ENCODE results near the gene EMX2. TPM values are rescaled to one million over a fixed set of nuclear protein-coding genes. Genes with fewer than 3 reads are reported as not detected.
"Not testable (repeated sequence)": the region's sequence is repeated elsewhere in the genome, so short reads cannot be mapped to it uniquely, and the experiment has no call there.

EMX2 gene
- total RNA-seq, 1 donor from 2014 or later: not detected

DNA sequence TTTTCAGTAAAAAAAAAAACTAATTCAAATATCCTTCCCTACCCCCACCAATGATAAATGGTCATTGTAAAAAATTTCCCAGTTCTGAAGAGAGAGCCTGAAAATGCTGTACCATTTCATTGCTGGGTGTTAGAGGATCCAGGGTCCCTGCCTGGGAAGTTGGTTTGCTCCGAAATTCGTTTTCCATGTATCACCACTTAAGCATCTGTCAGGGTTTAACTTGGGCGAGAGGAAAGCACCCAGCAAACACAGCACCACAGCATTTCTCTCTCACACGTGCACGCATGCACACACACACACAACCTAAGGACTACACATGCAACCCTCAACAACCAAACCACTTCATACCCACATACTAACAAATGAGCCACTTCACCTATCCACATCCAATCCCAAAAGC lies 42.1 kb upstream of the EMX2 start:
- ATAC-seq (ENCODE audit: low read depth): no peak
- Mint-ChIP-seq H3K9me3 (no peaks in the 10 kb centered on the region), H3K4me1 (no peaks in the 10 kb centered on the region), H3K36me3 (ENCODE audit: low read depth) (no peaks in the 10 kb centered on the region), H3K4me3 (no peak overlapping the region), H3K27ac (no peak overlapping the region), H3K27me3 (peaks cover 21% of the 10 kb centered on the region)
- POLR2A ChIA-PET: no interaction called here
- TF ChIP-seq, protein P1, sequence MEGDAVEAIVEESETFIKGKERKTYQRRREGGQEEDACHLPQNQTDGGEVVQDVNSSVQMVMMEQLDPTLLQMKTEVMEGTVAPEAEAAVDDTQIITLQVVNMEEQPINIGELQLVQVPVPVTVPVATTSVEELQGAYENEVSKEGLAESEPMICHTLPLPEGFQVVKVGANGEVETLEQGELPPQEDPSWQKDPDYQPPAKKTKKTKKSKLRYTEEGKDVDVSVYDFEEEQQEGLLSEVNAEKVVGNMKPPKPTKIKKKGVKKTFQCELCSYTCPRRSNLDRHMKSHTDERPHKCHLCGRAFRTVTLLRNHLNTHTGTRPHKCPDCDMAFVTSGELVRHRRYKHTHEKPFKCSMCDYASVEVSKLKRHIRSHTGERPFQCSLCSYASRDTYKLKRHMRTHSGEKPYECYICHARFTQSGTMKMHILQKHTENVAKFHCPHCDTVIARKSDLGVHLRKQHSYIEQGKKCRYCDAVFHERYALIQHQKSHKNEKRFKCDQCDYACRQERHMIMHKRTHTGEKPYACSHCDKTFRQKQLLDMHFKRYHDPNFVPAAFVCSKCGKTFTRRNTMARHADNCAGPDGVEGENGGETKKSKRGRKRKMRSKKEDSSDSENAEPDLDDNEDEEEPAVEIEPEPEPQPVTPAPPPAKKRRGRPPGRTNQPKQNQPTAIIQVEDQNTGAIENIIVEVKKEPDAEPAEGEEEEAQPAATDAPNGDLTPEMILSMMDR (IDR thresholded peaks at IDR 0.05): no peak
- CTCF ChIA-PET: no interaction called here
- DNase-seq: no peak
- intact Hi-C loops (cut with micrococcal nuclease): no loop called here

DNA sequence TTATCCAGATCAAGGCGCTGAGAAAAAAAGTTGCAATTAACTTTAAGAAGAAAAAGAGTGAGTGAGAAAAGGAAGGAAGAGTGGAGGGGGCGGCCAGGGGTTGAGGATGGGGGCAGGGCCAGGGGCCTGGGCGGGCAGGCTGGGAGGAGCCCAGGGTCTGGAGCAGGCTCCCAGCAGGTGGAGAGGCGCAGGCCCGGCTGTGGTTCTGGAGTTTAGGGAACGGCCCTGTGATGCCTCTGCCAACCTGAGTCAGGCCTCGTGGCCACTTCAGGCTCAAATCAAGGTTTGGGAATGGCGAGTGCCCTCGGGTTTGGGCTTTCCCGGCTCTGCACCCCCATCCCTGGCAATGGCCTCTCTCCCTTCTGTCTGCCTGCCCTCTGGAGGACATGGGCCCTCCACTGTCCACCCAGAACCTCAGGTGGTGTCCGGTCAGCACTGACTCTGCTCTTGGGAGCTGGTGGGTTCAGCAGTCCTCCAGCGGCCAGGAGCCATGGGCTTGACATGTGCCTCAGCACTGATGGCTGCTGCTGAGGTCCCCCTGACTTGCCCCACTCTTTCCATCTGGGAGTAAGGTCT lies 41.0 kb upstream of the EMX2 start:
- CTCF ChIA-PET: no interaction called here
- no peak for DNase-seq
- Mint-ChIP-seq H3K4me3 (no peak overlapping the region), H3K27ac (no peak overlapping the region), H3K36me3 (ENCODE audit: low read depth) (no peaks in the 10 kb centered on the region), H3K4me1 (no peaks in the 10 kb centered on the region), H3K27me3 (peaks cover 12% of the 10 kb centered on the region), H3K9me3 (no peaks in the 10 kb centered on the region)
- intact Hi-C loops (cut with micrococcal nuclease): no loop called here
- POLR2A ChIA-PET: no interaction called here
- no peak for ATAC-seq (ENCODE audit: low read depth)
- TF ChIP-seq, protein P1 (IDR thresholded peaks at IDR 0.05): no peak

DNA sequence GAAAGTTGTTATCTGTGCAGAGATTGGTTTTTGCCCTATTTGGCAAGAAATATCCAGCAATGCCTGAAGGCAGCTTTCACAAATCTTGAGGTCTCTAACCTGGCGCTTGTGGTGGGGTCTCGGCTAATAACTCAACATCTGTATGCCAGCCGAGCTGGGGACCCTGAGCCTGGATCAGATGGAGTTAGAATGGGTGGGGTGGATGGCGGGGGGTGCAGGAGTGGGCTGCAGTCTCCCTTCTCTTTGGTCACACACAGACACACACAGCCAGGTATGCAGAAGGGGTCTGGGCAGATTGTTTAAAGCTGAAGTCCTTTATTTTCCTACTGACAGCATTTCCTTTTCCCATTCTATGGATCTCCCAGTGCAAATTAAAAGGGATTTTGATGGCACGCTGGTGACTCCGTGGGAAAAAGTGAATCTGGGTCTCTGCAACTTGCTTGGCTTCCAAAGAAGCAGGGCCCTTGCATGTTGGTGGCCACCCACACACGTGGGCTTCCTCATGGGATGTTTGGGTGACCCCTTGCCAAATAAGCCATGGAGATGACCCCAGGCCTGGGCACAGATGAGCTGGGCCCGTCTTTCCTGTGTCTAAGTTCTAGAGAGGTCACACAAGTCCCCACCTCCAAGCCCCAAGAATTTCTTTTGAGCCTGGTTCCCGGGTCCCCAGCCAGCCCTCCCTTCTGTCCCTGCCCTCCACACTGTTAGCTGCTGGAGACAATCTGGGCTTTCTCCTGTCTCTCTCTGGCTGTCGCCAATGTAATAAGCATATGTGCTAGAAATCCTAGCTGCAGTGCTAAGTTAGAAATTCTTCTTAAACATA lies 39.9 kb upstream of the EMX2 start:
- ChIA-PET POLR2A (no interaction called here), CTCF (no interaction called here)
- ATAC-seq (ENCODE audit: low read depth): no peak
- Mint-ChIP-seq H3K27ac (no peak overlapping the region), H3K4me1 (no peaks in the 10 kb centered on the region), H3K36me3 (ENCODE audit: low read depth) (no peaks in the 10 kb centered on the region), H3K4me3 (no peak overlapping the region), H3K9me3 (no peaks in the 10 kb centered on the region), H3K27me3 (peaks cover 10% of the 10 kb centered on the region)
- TF ChIP-seq, protein P1 (IDR thresholded peaks at IDR 0.05): no peak
- intact Hi-C loops (cut with micrococcal nuclease): no loop called here
- DNase-seq: no peak

DNA sequence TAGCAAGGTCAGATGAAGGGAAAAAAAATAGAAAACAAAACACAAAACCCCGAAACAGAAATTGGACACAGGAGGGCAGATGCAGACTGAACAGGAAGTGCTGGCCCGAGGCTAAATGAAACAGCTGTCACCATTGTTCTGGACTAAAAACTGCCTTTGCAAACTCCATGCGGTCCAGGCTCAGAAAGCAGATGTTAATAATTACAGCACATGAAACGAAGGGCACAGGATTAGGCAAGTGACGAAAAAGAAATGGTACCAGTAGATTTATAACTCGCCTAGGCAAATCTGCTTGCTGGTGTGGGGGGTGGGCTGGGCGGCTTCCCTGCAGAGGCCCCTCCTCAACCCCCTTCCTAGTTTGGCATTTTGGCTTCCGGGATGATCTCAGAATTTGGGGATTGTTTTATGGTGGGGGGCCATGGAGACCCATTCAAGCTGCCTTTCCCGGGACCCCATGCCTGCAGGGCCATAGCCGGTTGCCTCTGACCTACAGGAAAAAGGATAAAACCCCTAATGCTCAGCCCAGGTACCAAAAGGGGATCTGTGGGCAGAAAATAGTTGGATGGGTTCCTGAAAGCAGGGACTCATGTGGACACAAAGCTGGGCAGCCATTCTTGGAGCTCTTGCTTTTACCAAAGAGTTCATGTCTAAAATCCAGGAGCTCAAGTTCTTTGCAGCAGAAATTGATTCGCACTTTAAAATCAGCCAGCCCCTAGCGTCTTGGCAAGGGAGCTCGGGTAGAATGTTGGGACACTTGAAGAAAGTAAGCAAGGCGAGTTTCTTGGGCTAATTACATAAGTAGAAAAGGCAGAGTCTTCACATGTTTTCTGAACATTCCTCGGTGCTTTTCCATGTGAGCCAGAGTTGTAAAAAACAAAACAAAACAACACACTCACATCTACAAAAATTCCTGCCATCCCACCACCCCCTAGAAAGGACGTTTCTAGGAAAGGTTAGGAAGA lies 39.0 kb upstream of the EMX2 start:
- intact Hi-C loops (cut with micrococcal nuclease): no loop called here
- POLR2A ChIA-PET: no interaction called here
- peaks cover 10% of the 10 kb centered on the region for H3K27me3 Mint-ChIP-seq
- ATAC-seq (ENCODE audit: low read depth) (no peak), DNase-seq (no peak)
- TF ChIP-seq, protein P1 (IDR thresholded peaks at IDR 0.05): no peak
- H3K27ac Mint-ChIP-seq: no peak overlapping the region
- CTCF ChIA-PET: no interaction called here
- no peaks in the 10 kb centered on the region for H3K9me3 Mint-ChIP-seq
- no peak overlapping the region for H3K4me3 Mint-ChIP-seq
- H3K4me1 Mint-ChIP-seq: no peaks in the 10 kb centered on the region
- H3K36me3 Mint-ChIP-seq (ENCODE audit: low read depth): no peaks in the 10 kb centered on the region

DNA sequence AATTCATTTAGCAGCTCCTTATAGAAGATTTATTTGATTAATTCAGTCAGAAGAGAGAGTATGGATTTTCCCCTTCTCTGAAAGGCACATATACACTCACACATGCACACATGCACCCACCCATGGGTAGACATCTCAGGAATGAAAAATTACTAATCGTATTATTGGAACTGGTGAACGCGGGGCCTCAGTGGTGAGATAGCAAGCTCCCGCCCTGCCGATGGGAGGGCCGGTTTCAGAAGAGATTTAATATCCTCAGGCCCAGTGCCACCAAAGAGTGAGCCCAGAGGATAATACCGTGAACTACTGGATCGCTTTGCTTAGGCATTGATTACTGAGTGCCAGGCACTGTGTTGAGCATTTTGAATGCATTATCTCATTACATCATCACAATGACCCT lies 38.0 kb upstream of the EMX2 start:
- Mint-ChIP-seq H3K4me3 (no peak overlapping the region), H3K9me3 (no peaks in the 10 kb centered on the region), H3K27me3 (peaks cover 10% of the 10 kb centered on the region), H3K36me3 (ENCODE audit: low read depth) (no peaks in the 10 kb centered on the region), H3K27ac (no peak overlapping the region), H3K4me1 (no peaks in the 10 kb centered on the region)
- DNase-seq: no peak
- TF ChIP-seq, protein P1 (IDR thresholded peaks at IDR 0.05): no peak
- no peak for ATAC-seq (ENCODE audit: low read depth)
- ChIA-PET CTCF (no interaction called here), POLR2A (no interaction called here)
- intact Hi-C loops (cut with micrococcal nuclease): no loop called here

DNA sequence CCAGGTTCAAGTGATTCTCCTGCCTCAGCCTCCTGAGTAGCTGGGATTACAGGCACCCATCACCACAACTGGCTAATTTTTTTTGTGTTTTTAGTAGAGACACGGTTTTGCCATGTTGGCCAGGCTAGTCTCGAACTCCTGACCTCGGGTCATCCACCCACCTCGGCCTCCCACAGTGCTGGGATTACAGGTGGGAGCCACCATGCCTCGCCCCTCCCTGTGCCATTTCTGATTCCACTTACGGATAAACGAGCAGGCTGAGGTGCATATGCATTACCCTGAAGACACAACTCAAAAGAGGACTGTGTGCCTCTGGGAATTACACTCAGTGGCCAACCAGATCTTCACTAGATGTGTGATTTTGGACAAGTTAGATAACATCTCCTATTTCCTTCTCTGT lies 35.5 kb upstream of the EMX2 start:
- H3K4me1 Mint-ChIP-seq; H3K4me3 Mint-ChIP-seq; CTCF ChIA-PET; H3K27me3 Mint-ChIP-seq; DNase-seq; H3K27ac Mint-ChIP-seq; POLR2A ChIA-PET; intact Hi-C loops (cut with micrococcal nuclease); H3K9me3 Mint-ChIP-seq; H3K36me3 Mint-ChIP-seq (ENCODE audit: low read depth); ATAC-seq (ENCODE audit: low read depth): not testable (repeated sequence)

Data from activated B cell treated with CpG ODN at 0.5 μM for 24 hours (primary cell).